Astrocyte (in vitro differentiated cells and primary cell): Measurements from ENCODE around the gene CLK2.
"Not testable (repeated sequence)": the region's sequence is repeated elsewhere in the genome, so short reads cannot be mapped to it uniquely, and the experiment has no call there.

Experiments
- EZH2 ChIP-seq: IDR thresholded peaks from 2 replicates; pipeline ENCODE4 v1.6.1; 2012; ENCODE audit warnings: mild to moderate bottlenecking, low read length, inconsistent platforms; ENCODE audit not compliant: insufficient read depth
- TF ChIP-seq, protein P1 (sequence below): IDR thresholded peaks from 2 replicates; pipeline ENCODE4 v1.5.1; 2011; ENCODE audit warnings: low read depth, mild to moderate bottlenecking, inconsistent platforms, low read length, moderate library complexity; ENCODE audit not compliant: insufficient read depth

DNA sequence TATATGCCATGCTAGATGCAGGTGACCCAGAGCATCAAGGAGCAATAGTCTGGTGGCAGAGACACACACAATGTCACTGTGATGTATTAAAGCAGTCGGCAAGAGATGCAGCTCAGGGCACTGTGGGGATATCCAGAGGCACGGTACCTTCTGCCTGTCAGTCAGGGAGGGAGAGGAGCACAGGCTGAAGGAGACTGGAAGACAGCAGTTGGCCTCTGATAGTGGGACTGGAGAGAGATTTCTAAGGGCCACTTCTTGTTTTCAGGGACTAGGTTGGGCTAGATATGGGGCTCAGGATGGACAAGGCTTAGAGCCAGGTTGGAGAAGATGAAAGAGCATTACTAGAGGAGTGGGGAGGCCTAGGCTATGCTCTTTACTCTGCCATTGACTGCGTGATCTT, 42.0 kb downstream of the CLK2 start:
- TF ChIP-seq, protein P1, sequence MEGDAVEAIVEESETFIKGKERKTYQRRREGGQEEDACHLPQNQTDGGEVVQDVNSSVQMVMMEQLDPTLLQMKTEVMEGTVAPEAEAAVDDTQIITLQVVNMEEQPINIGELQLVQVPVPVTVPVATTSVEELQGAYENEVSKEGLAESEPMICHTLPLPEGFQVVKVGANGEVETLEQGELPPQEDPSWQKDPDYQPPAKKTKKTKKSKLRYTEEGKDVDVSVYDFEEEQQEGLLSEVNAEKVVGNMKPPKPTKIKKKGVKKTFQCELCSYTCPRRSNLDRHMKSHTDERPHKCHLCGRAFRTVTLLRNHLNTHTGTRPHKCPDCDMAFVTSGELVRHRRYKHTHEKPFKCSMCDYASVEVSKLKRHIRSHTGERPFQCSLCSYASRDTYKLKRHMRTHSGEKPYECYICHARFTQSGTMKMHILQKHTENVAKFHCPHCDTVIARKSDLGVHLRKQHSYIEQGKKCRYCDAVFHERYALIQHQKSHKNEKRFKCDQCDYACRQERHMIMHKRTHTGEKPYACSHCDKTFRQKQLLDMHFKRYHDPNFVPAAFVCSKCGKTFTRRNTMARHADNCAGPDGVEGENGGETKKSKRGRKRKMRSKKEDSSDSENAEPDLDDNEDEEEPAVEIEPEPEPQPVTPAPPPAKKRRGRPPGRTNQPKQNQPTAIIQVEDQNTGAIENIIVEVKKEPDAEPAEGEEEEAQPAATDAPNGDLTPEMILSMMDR: not testable (repeated sequence)
- TF ChIP-seq EZH2: not testable (repeated sequence)
